ENCODE measurements around the gene ADNP2.

Gene ADNP2

GRCh38 chr18:80148326-80149199 is 39.5 kb downstream of the ADNP2 start:
- Histone ChIP-seq H3K27ac (replicated peaks) (no peak overlapping the region), H3K4me3 (replicated peaks; ENCODE audit: insufficient read depth, low read length) (peak overlapping the region; percentile 48), H3K27me3 (ENCODE audit: insufficient read depth, poor library complexity, severe bottlenecking) (no peaks in the 10 kb centered on the region)
- TF ChIP-seq CTCF (IDR thresholded peaks at IDR 0.05; ENCODE audit: insufficient read depth, low read length) = no peak
- TF ChIP-seq SPI1 (IDR thresholded peaks at IDR 0.05; ENCODE audit: borderline replicate concordance, low read depth) = peak; percentile 94
- peak; percentile 44 to 82 for DNase-seq (ENCODE audit: low read depth in 1 of 2, low spot score in 1 of 2)

DNA sequence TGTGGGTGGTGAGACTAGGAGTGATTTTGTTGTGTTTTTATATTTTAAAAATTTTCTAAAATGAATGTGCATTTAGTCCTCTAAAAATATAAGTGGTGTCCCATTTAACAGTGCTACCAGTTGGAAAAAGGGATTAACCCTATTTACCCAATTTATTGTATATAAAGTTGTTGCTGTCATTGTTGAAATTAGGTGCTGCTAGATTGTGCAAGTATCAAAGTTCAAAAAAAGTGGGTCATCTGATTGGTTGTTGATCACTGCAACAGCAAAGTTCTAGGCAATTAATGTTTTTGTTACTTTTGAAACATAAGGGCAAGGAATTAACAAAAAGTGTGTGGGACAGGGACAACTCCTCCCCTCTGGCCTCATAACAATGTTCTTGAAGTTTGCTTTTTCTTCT is 40.6 kb downstream of the ADNP2 start:
- no peaks in the 10 kb centered on the region for H3K27me3 ChIP-seq (ENCODE audit: insufficient read depth, poor library complexity, severe bottlenecking)
- H3K27ac ChIP-seq (replicated peaks) = no peak overlapping the region
- DNase-seq (ENCODE audit: low read depth in 1 of 2, low spot score in 1 of 2) = no peak
- H3K4me3 ChIP-seq (replicated peaks; ENCODE audit: insufficient read depth, low read length) = no peak overlapping the region
- TF ChIP-seq CTCF (IDR thresholded peaks at IDR 0.05; ENCODE audit: insufficient read depth, low read length) (no peak), SPI1 (IDR thresholded peaks at IDR 0.05; ENCODE audit: borderline replicate concordance, low read depth) (no peak), POLR2AphosphoS5 (IDR thresholded peaks at IDR 0.05; ENCODE audit: low read depth) (no peak), GABPA (IDR thresholded peaks at IDR 0.05; ENCODE audit: low read depth) (no peak), REST (IDR thresholded peaks at IDR 0.05; ENCODE audit: insufficient replicate concordance, low read depth) (no peak)

- Histone ChIP-seq H3K27ac (replicated peaks) (no peak overlapping the region), H3K27me3 (ENCODE audit: insufficient read depth, poor library complexity, severe bottlenecking) (peaks cover under 1% of the 10 kb centered on the region), H3K4me3 (replicated peaks; ENCODE audit: insufficient read depth, low read length) (no peak overlapping the region)
- TF ChIP-seq CTCF (IDR thresholded peaks at IDR 0.05; ENCODE audit: insufficient read depth, low read length) (peak; percentile 53), SPI1 (IDR thresholded peaks at IDR 0.05; ENCODE audit: borderline replicate concordance, low read depth) (no peak), REST (IDR thresholded peaks at IDR 0.05; ENCODE audit: insufficient replicate concordance, low read depth) (no peak)
- peak in 1 of 2 experiments; percentile 44 for DNase-seq (ENCODE audit: low read depth in 1 of 2, low spot score in 1 of 2)
These were observed 45.2 kb downstream of the ADNP2 start for GRCh38 chr18:80154293-80154692.
